ENCODE results near the gene ST6GALNAC4.

The ST6GALNAC4 gene

GRCh38 chr9:127868278-127868902 is 48.5 kb downstream of the ST6GALNAC4 start:
- no peak for DNase-seq

DNA sequence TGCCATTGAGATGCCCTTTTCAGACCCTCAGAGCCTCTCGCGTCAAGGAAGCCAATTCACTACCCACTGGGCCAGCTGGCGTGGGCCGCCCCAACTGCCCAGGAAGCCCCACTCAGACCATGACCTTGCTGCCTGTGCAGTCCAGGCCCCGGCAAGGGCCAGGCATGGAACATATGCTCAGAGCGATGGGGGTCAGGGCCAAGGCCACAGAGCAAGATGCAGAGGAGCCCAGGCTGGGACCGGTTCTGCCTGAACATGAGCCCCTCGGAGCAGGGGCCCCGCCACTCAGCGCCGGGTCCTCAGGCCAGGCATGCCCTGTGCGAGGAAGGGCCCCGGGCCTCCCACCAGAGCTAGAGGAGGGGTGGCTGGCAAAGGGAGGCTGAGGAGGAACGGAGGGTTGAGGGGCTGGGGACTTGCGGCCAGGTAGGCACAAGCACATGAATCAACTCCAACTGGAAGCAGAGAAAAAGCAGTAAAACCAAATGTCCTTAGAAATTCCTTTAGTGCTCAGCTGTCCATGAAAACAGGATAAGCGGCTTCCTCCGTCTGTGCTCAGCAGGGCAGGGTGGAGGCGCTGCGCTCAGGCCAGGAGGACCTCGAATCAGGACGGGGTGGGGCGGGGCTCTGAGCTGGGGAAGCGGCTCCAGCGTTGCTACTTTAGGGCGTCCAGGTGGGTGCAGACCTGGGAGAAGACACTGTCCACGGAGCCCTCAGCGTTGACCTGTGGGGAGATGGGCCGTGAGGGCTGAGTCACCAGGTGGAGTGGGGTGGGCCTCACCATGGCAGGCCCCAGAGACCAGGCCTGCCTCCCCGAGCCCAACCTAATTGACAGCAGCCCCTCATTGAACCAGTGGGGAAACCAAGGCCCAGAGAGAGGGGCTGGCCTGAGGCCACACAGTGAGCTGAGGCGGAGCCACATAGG is 49.2 kb downstream of the ST6GALNAC4 start:
- DNase-seq = no peak

DNA sequence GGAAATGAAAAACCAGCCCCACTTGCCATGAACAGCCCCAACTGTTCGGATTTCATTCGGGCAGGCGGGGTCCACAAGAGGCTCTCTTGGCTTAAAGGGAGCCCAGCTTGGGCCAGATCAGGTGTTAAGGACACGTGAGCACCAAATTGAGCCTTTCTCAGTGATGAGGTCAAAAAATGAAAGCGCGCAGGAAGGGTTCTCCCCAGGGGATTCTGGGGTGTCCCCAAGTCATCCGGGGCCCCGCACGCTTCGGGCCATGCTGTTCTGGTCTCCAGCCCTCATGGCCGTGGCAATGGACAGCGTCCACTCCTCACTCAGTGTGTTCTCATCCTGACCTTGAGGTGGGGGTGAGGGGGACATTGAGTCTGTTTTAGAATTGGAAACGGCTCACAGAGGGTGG is 50.3 kb downstream of the ST6GALNAC4 start:
- no peak for DNase-seq

DNA sequence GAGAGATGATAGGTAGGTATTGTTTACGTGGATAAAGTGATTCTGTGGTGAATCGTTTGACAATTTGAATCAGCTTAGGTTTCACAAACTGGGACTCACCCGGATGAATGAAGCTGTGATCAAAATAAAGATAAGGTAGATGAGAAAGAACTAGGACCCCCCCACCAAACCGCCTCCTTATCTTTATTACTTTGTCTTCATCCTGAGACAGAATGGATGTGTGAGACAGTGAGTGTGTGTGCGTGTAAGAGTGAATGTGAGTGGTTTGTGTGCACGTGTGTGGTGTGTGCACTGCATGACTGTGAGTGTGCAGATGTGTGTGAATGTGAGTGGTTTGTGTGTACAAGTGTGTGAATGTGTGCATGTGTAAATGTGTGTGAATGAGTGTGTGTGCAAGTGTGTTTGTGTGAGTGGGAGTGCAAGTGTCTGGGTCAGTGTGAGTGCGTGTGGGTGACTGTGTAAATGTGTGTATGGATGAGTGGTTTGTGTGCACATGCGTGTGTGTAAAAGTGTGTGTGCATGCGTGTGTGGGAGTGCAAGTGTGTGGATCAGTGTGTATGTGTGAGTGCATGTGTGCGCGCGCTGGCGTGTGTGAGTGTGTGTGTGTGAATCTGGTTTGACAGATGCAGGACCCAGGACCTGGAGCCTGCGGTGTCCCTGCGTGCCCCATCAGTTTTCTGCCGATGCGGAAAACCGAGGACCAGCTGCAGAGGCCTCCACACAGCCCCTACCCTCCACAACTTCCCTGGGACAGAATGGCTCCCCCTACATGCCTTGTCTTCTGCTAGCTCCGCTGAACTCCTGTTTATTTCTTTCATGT is 51.0 kb downstream of the ST6GALNAC4 start:
- no peak for DNase-seq

GRCh38 chr9:127863191-127863621 is 53.6 kb downstream of the ST6GALNAC4 start:
- DNase-seq = no peak

DNA sequence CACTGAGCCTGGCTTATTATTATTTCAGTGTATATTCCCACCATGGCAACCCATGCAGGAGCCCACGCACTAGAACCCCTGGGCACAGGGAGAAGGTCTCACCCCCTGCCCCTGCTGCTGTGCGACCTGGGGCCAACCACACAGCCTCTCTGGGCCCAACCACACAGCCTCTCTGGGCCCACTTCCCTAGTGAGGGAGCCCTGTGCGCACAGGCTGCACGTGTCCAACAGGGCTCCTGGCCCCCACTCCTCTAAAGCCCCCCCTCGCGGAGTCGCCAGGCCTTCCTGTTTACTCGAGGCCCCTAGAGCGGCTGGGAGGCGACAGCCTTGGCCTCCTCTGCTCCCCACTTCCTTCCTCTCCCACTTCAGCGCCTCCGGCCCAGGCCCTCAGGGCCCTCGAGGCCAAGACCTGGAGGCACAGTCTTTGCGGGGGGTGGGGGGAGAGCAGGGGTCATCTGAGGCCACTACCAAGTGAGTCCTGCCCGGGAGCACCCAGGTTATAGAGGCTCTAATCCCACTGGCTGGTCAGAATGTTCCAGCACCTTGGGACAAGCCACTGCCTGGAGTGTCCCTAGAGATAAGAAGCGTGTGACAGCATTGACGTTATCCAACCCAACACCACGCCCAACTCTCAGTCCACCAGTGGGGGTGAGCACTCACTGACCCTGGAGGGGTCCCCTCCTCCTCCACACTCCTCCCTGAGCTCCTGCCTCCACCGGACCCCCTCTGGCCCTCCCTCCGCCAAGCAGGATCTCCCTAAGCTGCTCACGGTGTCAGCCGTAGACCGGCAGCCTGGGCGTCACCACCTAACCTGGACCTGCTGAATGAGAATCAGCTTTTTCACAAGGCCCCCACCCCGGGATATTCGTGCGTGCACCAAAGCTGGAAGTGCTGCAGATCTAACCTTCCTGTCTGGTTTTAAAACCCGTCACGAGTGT is 54.5 kb downstream of the ST6GALNAC4 start:
- no peak for DNase-seq

GRCh38 chr9:127860779-127861178 is 56.1 kb downstream of the ST6GALNAC4 start:
- DNase-seq = no peak

DNA sequence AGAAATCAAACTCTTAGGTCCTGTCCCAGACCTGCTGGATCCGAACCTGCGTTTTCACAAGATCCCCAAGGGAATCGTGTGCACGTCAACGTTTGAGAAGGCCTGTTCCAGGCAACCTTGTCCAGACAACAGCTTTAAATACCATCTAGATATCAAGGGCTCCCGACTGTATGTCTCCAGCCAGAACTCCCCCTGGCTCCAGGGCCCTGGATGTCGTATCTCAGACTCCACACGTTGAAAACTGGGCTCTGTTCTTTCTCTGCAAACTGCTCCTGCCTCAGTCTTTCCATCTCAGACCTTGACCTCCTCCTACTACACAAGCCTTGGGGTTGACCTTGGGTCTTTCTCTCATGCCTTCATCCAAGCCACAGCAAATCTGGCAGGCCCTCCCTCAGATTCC is 56.6 kb downstream of the ST6GALNAC4 start:
- no peak for DNase-seq

- no peak for DNase-seq
These were observed 58.8 kb downstream of the ST6GALNAC4 start for GRCh38 chr9:127858041-127858512.

Data from NCI-H226 (cell line).